Parathyroid adenoma (tissue), 2 donors: ENCODE results near the gene CD2AP.
"Not testable (repeated sequence)": the region's sequence is repeated elsewhere in the genome, so short reads cannot be mapped to it uniquely, and the experiment has no call there.

ENCODE experiments used
- H2AFZ ChIP-seq: fragments of 300-600 bp; sonication (generic); one replicate; pipeline ENCODE4 v1.7.0; 2017; ENCODE audit warnings: antibody characterized with exemption, mild to moderate bottlenecking
- H3K27ac ChIP-seq: fragments of 300-600 bp; sonication (generic); one replicate; pipeline ENCODE4 v1.7.0; 2017
- H3K27me3 ChIP-seq: fragments of 300-600 bp; sonication (generic); one replicate; pipeline ENCODE4 v1.7.0; 2017; ENCODE audit warnings: low read length; ENCODE audit not compliant: control insufficient read depth, insufficient read depth
- H3K36me3 ChIP-seq: fragments of 300-600 bp; sonication (generic); one replicate; pipeline ENCODE4 v1.7.0; 2017; ENCODE audit warnings: low read length; ENCODE audit not compliant: control insufficient read depth, insufficient read depth
- H3K4me1 ChIP-seq: fragments of 300-600 bp; sonication (generic); one replicate; pipeline ENCODE4 v1.7.0; 2017; ENCODE audit warnings: control low read depth
- H3K4me2 ChIP-seq: fragments of 300-600 bp; sonication (generic); one replicate; pipeline ENCODE4 v1.7.0; 2017; ENCODE audit warnings: low read length
- H3K4me3 ChIP-seq: fragments of 300-600 bp; sonication (generic); one replicate; pipeline ENCODE4 v1.7.0; 2017; ENCODE audit warnings: low read depth, low read length
- H3K79me2 ChIP-seq: fragments of 300-600 bp; sonication (generic); one replicate; pipeline ENCODE4 v1.7.0; 2017; ENCODE audit warnings: control low read depth
- H3K9ac ChIP-seq: fragments of 300-600 bp; sonication (generic); one replicate; pipeline ENCODE4 v1.7.0; 2017; ENCODE audit warnings: mild to moderate bottlenecking
- H3K9me3 ChIP-seq: fragments of 300-600 bp; sonication (generic); one replicate; pipeline ENCODE4 v1.7.0; 2017; ENCODE audit warnings: low read length; ENCODE audit not compliant: control insufficient read depth
- TF ChIP-seq, protein P1 (sequence below): fragments of 300-600 bp; sonication (generic); IDR thresholded peaks from one replicate; pipeline ENCODE4 v1.7.0; 2017; ENCODE audit warnings: antibody characterized with exemption, mild to moderate bottlenecking
- donor health status: primary hyperparathyroidism.

CD2AP gene

DNA sequence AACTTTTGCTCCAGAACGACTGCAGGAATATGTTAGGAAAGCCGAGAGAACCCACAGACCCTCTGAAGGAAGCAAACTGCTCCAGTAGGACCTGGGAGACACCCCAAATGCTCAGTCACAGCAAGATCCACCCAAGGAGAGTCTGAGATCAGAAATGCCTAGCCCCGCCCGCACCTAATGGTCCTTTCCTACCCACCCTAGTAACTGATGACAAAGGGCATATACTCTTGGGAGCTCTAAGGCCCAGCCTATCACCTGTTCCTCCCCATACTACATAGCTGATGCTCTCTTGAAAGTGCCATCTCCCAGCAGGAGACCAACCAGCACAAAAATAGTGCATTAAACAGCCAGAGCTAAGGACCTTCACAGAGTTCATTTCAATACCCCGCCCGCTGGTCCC lies 67.6 kb downstream of the CD2AP start:
- Histone ChIP-seq H3K4me3 (no peak overlapping the region), H3K4me1 (no peaks in the 10 kb centered on the region), H2AFZ (no peak overlapping the region), H3K79me2 (no peaks in the 10 kb centered on the region), H3K27ac (no peak overlapping the region), H3K27me3 (no peaks in the 10 kb centered on the region), H3K9ac (no peak overlapping the region), H3K9me3 (no peaks in the 10 kb centered on the region), H3K4me2 (no peak overlapping the region), H3K36me3 (no peaks in the 10 kb centered on the region)
- TF ChIP-seq, protein P1, sequence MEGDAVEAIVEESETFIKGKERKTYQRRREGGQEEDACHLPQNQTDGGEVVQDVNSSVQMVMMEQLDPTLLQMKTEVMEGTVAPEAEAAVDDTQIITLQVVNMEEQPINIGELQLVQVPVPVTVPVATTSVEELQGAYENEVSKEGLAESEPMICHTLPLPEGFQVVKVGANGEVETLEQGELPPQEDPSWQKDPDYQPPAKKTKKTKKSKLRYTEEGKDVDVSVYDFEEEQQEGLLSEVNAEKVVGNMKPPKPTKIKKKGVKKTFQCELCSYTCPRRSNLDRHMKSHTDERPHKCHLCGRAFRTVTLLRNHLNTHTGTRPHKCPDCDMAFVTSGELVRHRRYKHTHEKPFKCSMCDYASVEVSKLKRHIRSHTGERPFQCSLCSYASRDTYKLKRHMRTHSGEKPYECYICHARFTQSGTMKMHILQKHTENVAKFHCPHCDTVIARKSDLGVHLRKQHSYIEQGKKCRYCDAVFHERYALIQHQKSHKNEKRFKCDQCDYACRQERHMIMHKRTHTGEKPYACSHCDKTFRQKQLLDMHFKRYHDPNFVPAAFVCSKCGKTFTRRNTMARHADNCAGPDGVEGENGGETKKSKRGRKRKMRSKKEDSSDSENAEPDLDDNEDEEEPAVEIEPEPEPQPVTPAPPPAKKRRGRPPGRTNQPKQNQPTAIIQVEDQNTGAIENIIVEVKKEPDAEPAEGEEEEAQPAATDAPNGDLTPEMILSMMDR = no peak

DNA sequence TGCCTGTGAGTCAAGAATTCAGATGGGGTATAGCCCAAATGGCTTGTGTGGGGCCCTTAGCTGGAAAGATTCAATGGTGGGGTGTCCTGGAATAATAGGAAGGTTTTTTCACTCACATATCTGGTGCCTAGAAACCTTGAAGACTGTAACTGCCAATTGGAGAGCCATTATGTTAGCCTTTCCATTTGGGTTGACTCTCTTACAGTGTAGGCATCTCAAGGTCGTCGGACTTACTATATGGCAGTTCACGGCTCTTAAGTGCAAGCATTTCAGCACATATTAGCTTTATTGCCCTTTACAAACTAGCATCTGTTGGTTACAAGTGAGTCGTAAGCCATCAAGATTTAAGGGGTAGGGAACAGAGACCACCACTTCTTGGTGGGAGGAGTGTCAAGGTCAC lies 74.1 kb downstream of the CD2AP start:
- no peak overlapping the region for H3K4me3 ChIP-seq
- TF ChIP-seq, protein P1 = no peak
- H3K4me2 ChIP-seq = no peak overlapping the region
- H3K9ac ChIP-seq = no peak overlapping the region
- H3K27ac ChIP-seq = no peak overlapping the region
- no peaks in the 10 kb centered on the region for H3K36me3 ChIP-seq
- H2AFZ ChIP-seq = no peak overlapping the region
- no peaks in the 10 kb centered on the region for H3K4me1 ChIP-seq
- no peaks in the 10 kb centered on the region for H3K27me3 ChIP-seq
- no peaks in the 10 kb centered on the region for H3K79me2 ChIP-seq
- H3K9me3 ChIP-seq = no peaks in the 10 kb centered on the region

DNA sequence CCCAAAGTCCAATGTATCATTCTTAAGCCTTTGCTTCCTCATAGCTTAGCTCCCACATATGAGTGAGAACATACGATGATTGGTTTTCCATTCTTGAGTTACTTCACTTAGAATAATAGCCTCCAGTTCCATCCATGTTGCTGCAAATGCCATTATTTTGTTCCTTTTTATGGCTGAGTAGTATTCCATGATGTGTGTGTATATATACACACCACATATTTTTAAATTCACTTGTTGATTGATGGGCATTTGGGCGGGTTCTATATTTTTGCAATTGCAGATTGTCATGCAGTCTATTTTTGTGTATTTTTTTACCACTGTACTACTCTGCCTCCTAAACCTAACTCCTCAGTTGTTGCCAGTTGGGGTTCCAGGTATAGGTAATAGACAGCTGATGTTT lies 74.7 kb downstream of the CD2AP start:
- no peak overlapping the region for H3K4me3 ChIP-seq
- no peak overlapping the region for H3K9ac ChIP-seq
- TF ChIP-seq, protein P1 = no peak
- H3K4me1 ChIP-seq = no peaks in the 10 kb centered on the region
- H3K27me3 ChIP-seq = no peaks in the 10 kb centered on the region
- H3K4me2 ChIP-seq = no peak overlapping the region
- H3K9me3 ChIP-seq = no peaks in the 10 kb centered on the region
- H3K36me3 ChIP-seq = no peaks in the 10 kb centered on the region
- no peak overlapping the region for H3K27ac ChIP-seq
- H3K79me2 ChIP-seq = no peaks in the 10 kb centered on the region
- H2AFZ ChIP-seq = no peak overlapping the region

DNA sequence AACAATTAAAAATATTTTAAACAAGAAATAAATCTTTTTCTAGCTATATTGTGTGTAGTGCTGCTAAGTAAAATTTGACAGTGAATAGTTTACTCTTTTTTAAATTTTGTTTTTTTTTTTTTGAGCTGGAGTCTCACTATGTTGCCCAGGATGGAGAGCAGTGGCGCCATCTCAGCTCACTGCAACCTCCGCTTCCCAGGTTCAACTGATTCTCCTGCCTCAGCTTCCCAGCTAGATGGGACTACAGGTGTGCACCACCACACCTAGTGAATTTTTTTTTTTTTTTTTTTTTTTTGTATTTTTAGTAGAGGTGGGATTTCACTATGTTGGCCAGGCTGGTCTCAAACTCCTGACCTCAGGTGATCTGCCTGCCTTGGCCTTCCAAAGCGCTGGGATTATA lies 75.7 kb downstream of the CD2AP start:
- H3K4me1 ChIP-seq, H3K9me3 ChIP-seq, H3K4me3 ChIP-seq, H2AFZ ChIP-seq, H3K79me2 ChIP-seq, H3K27me3 ChIP-seq, H3K9ac ChIP-seq, H3K4me2 ChIP-seq, H3K27ac ChIP-seq, H3K36me3 ChIP-seq: not testable (repeated sequence)

DNA sequence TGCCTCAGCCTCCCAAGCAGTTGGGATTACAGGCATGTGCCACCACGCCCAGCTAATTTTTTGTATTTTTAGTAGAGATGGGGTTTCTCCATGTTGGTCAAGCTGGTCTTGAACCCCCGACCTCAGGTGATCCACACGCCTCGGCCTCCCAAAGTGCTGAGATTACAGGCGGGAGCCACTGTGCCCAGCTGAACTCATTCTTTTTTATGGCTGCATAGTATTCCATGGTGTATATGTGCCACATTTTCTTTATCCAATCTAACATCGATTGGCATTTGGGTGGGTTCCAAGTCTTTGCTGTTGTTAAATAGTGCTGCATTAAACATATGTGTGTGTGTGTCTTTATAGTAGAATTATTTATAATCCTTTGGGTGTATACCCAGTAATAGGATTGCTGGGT lies 78.9 kb downstream of the CD2AP start:
- not testable (repeated sequence) for H3K27me3 ChIP-seq, H2AFZ ChIP-seq, H3K4me3 ChIP-seq, H3K27ac ChIP-seq, H3K9me3 ChIP-seq, H3K9ac ChIP-seq, H3K36me3 ChIP-seq, H3K4me2 ChIP-seq, H3K4me1 ChIP-seq
- H3K79me2 ChIP-seq = peaks cover 11% of the 10 kb centered on the region

DNA sequence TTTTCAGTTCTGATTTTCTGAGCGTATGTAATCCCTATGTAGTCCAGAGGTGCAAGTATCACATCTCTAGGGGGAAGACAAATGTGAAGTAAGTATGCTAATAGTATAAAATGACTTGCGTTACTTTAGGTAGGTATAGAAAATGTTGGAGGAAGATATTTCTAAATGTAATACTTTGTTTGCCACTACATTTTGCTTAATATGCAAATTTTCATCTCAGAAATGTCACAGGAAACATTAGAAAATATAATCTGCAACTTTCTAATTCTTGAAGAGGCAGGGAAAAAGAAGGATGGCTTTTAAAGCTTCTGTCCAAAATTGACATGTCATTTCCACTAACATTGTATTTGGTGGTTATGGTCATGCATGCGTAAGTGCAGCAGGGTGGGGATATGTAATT lies 85.6 kb downstream of the CD2AP start:
- Histone ChIP-seq H3K4me2 (no peak overlapping the region), H3K27me3 (no peaks in the 10 kb centered on the region), H3K4me1 (no peaks in the 10 kb centered on the region), H3K79me2 (peaks cover 18% of the 10 kb centered on the region), H3K9ac (no peak overlapping the region), H2AFZ (no peak overlapping the region), H3K9me3 (no peaks in the 10 kb centered on the region), H3K27ac (no peak overlapping the region), H3K36me3 (no peaks in the 10 kb centered on the region), H3K4me3 (no peak overlapping the region)
- TF ChIP-seq, protein P1 = no peak

DNA sequence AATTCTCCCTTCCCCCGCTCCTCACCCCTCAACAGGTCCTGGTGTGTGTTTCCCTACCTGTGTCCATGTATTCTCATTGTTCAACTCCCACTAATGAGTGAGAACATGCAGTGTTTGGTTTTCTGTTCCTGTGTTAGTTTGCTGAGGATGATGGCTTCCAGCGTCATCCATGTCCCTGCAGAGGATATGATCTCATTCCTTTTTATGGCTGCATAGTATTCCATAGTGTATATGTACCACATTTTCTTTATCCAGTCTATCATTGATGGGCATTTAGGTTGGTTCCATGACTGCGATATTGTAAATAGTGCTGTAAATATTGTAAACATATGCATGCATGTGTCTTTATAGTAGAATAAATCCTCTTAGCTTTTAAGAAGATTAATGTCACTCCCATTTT lies 89.0 kb downstream of the CD2AP start:
- not testable (repeated sequence) for H3K27me3 ChIP-seq, H3K36me3 ChIP-seq, H3K27ac ChIP-seq, H3K4me3 ChIP-seq, H3K4me2 ChIP-seq, H3K4me1 ChIP-seq, H2AFZ ChIP-seq, H3K9me3 ChIP-seq, H3K9ac ChIP-seq
- H3K79me2 ChIP-seq = peaks cover 18% of the 10 kb centered on the region
